T-cell (primary cell): Measurements from ENCODE around the gene ACAT2. TPM values are rescaled to one million over a fixed set of nuclear protein-coding genes. Genes with fewer than 3 reads are reported as not detected.

Source experiments
- ATAC-seq, 4 experiments: fragments of 200-7000 bp in 3 of 4; fragments of 150-1000 bp in 1 of 4; cut with Tn5 transposase; replicated peaks in 1 of 4; 1 replicate in 3 of 4; 2 replicates in 1 of 4; pipeline ENCODE4 v1.10.0; 2021; ENCODE audit warnings: moderate library complexity in 3 of 4, mild to moderate bottlenecking in 2 of 4, moderate number of reproducible peaks in 1 of 4
- CTCF ChIA-PET, 2 donors: fragments of 300-600 bp; sonication (Branson Sonifier 250); formaldehyde crosslinking; loops; one replicate each; lab custom pipeline; 2022; ENCODE audit warnings: antibody characterized with exemption in 2 of 2; lab: Charles Lee
- POLR2A ChIA-PET, 2 donors: fragments of 300-600 bp; sonication (Branson Sonifier 250); formaldehyde crosslinking; loops; one replicate each; lab custom pipeline; 2022; ENCODE audit warnings: antibody characterized with exemption in 2 of 2; lab: Charles Lee
- DNase-seq, 35 experiments: peaks; one replicate each; pipeline versions ENCODE4 v3.0.0 to v3.0.0-alpha.2; 2013 to 2023
- H3K27ac ChIP-seq: one replicate; pipeline ENCODE4 v1.5.1; 2013; ENCODE audit warnings: low read length
- H3K27me3 ChIP-seq, 2 experiments: replicated peaks in 1 of 2; 1 replicate in 1 of 2; 2 replicates in 1 of 2; pipeline versions ENCODE4 v1.6.1 to v1.7.0; 2013; ENCODE audit warnings: low read length in 1 of 2, mixed read lengths in 1 of 2; ENCODE audit not compliant: control insufficient read depth in 2 of 2, insufficient read depth in 2 of 2; ENCODE audit errors: extremely low read depth in 1 of 2
- H3K36me3 ChIP-seq, 2 donors: 1 replicate in 1 of 2; 2 replicates in 1 of 2; pipeline versions ENCODE4 v1.6.1 to v1.7.0; 2013; ENCODE audit warnings: low read length in 1 of 2; ENCODE audit not compliant: control insufficient read depth in 2 of 2, insufficient read depth in 1 of 2; ENCODE audit errors: extremely low read depth in 1 of 2
- H3K4me1 ChIP-seq, 2 experiments: 1 replicate in 1 of 2; 2 replicates in 1 of 2; pipeline versions ENCODE4 v1.6.1 to v1.7.0; 2013; ENCODE audit warnings: low read length in 2 of 2, mixed read lengths in 1 of 2; ENCODE audit not compliant: insufficient read depth in 2 of 2, control insufficient read depth in 1 of 2; ENCODE audit errors: extremely low read depth in 1 of 2
- H3K4me3 ChIP-seq, 2 donors: 1 replicate in 1 of 2; 2 replicates in 1 of 2; pipeline versions ENCODE4 v1.5.1 to v1.7.0; 2013; ENCODE audit warnings: mild to moderate bottlenecking in 2 of 2, low read length in 1 of 2, moderate library complexity in 1 of 2; ENCODE audit not compliant: control insufficient read depth in 1 of 2; ENCODE audit errors: extremely low read depth in 1 of 2
- H3K9me3 ChIP-seq: 2 replicates; pipeline ENCODE4 v1.7.0; 2013
- H3K27ac Mint-ChIP-seq, 2 donors: one replicate each; pipeline ENCODE4 v1.8.0; 2020 to 2021; ENCODE audit warnings: mild to moderate bottlenecking in 2 of 2, mixed read lengths in 2 of 2
- H3K27me3 Mint-ChIP-seq, 2 donors: one replicate each; pipeline ENCODE4 v1.8.0; 2021 to 2022; ENCODE audit warnings: mixed read lengths in 2 of 2
- H3K36me3 Mint-ChIP-seq: one replicate; pipeline ENCODE4 v1.8.0; 2021; ENCODE audit warnings: mixed read lengths
- H3K4me1 Mint-ChIP-seq, 3 donors: one replicate each; pipeline ENCODE4 v1.8.0; 2020 to 2022; ENCODE audit warnings: mixed read lengths in 3 of 3, mild to moderate bottlenecking in 1 of 3
- H3K4me3 Mint-ChIP-seq, 3 donors: one replicate each; pipeline ENCODE4 v1.8.0; 2020 to 2022; ENCODE audit warnings: mild to moderate bottlenecking in 3 of 3, mixed read lengths in 3 of 3, moderate library complexity in 3 of 3
- H3K9me3 Mint-ChIP-seq, 3 donors: one replicate each; pipeline ENCODE4 v1.8.0; 2020 to 2022; ENCODE audit warnings: mixed read lengths in 3 of 3
- WGBS: methylation state at CpG from one replicate; pipeline ENCODE4 v1.1.5; 2013; ENCODE audit warnings: missing lambda C conversion rate; ENCODE audit not compliant: insufficient coverage; 5-methylcytosine and 5-hydroxymethylcytosine counted together
- total RNA-seq, 35 experiments: library from RNA in 6 of 35; stranded (reverse) in 6 of 35; fragments of 120-200 nt in 1 of 35; gene quantifications; one replicate each; pipeline versions ENCODE4 v1.2.1 to v1.2.4 and lab custom pipeline; 2013 to 2026

The ACAT2 gene
- total RNA-seq, 5 donors from 2014 or later (not counting 1 experiment from before 2014, with no cell fraction given): 21.5 to 28.2 (median 27.4) TPM

- peaks cover 44% of the 10 kb centered on the region for H3K36me3 Mint-ChIP-seq
Observed at GRCh38 chr6:159788276-159788675, 26.4 kb downstream of the ACAT2 start.

DNA sequence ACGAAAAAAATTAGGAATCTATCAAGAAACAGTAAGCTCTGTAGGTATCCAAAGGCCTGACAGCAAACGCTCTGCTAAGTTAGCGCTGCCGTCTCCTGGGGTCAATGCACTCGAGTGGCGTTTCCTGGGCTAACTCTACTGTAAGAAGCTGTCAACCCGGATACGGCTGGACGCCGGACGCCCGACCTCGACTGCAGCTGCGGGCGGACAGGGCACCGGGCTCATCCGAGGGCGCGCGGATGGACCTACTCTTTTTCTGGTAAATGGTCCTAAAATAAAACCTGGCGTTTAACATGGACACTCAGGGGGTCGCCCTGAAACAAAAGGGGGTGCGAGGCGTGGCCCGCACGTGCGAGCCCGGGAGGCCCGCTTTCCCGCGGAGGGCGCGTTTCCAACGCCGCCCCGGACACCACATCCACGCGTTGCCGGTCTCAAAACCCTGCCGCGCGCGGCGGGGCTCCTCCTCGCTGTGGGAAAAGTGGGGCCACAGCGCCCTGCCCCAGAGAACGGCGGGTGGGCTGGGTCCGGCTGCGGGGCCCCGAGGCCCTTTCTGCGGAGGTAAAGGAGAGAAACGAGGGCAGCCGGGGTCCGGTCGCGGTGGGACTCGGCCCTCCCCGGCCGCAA, 27.0 kb downstream of the ACAT2 start:
- no peaks in the 10 kb centered on the region for H3K9me3 ChIP-seq
- Mint-ChIP-seq H3K36me3 (peaks cover 42% of the 10 kb centered on the region), H3K4me1 (peaks cover 48 to 66% (median 63%) of the 10 kb centered on the region in 3 donors), H3K4me3 (peak overlapping the region; percentile 96 to 99 (median 98)), H3K27ac (peak overlapping the region; percentile 77 to 90), H3K27me3 (no peaks in the 10 kb centered on the region), H3K9me3 (no peaks in the 10 kb centered on the region)
- ATAC-seq (no peak), DNase-seq (peak in 18 of 35 experiments; percentile 3 to 39 (median 10))
- POLR2A ChIA-PET: interaction anchor here (0.8 to 1.8 kb wide), 4 partner anchors 56 to 1703 kb away, joined by 4 to 14 read pairs (median 8); partner anchors contain the start of gene WTAP (in 2 of the 2)
- H3K4me1 ChIP-seq: peaks cover 25 to 31% of the 10 kb centered on the region in 2 experiments
- under 1% methylated on average over 60 of the region's 60 CpGs for WGBS
- peaks cover 3 to 53% of the 10 kb centered on the region in 2 donors for H3K36me3 ChIP-seq
- no peaks in the 10 kb centered on the region for H3K27me3 ChIP-seq
- CTCF ChIA-PET: interaction anchor here (0.6 to 1.2 kb wide), 6 partner anchors 15 to 96 kb away, joined by 3 to 6 read pairs (median 4); partner anchors contain the start of genes SOD2 (in 1 of the 2) and WTAP (in 1 of the 2)
- peak overlapping the region; percentile 96 for H3K4me3 ChIP-seq
- H3K27ac ChIP-seq: peak overlapping the region; percentile 96

More at GRCh38 chr6:159788276-159788675, 26.4 kb downstream of the ACAT2 start:
- ATAC-seq (no peak), DNase-seq (peak in 6 of 35 experiments; percentile 1 to 27 (median 6))
- WGBS: 28% methylated on average over 4 of the region's 15 CpGs
- H3K27me3 ChIP-seq: no peaks in the 10 kb centered on the region
- peaks cover under 1 to 55% of the 10 kb centered on the region in 2 donors for H3K36me3 ChIP-seq
- Mint-ChIP-seq H3K27ac (peak overlapping the region; percentile 77 to 90), H3K27me3 (no peaks in the 10 kb centered on the region), H3K9me3 (no peaks in the 10 kb centered on the region), H3K4me1 (peaks cover 53 to 67% (median 63%) of the 10 kb centered on the region in 3 donors), H3K4me3 (peak overlapping the region; percentile 96 to 99 (median 98))
- ChIA-PET CTCF (interaction anchor here (0.6 to 1.2 kb wide), 5 partner anchors 14 to 96 kb away, joined by 3 to 6 read pairs (median 4); partner anchors contain the start of genes SOD2 (in 1 of the 2) and WTAP (in 1 of the 2)), POLR2A (interaction anchor here (0.6 to 1.8 kb wide), 2 partner anchors 14 to 55 kb away, joined by 3 to 5 read pairs; no protein-coding TSS in a partner anchor)
- peaks cover 25 to 31% of the 10 kb centered on the region in 2 experiments for H3K4me1 ChIP-seq
- no peaks in the 10 kb centered on the region for H3K9me3 ChIP-seq
- peak overlapping the region; percentile 96 for H3K4me3 ChIP-seq
- H3K27ac ChIP-seq: peak overlapping the region; percentile 96

DNA sequence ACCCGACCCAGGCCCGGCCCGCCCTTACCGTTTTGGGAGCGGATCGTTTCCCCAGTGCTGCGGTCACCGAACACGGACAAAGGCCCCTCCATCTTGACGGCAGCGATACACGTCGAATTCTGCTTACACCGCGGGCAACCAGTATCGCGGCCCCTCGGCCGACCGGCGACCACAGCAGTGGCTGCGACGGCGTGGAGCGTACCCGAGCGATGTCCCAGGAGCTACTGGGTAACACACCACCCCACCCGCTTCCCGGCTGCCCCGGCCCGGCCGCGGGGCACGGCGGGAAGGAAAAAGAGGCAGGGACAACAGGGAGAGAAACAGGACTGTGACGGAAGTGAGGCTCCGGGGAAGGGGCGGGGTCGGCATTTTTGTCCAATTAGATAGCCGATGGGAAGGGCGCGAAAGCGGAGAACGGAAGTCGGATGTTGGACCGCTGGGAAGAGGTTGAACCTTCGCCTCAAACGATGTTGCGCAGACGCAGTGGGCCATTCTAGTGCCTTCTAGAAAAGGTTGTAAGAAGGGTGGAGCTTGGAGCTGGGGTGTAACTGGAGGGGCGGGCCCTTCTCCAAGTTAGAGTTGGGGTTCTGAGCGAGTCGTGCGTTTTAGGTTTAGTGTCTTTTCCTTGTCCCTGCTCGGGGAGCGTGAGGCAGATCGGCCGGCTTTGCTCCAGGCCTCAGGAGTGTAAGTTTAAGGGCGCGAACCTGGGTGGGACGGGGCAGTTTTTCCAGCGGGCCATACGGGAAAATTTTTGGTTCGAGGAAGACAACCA, 27.7 kb downstream of the ACAT2 start, which contains the start of gene TCP1:
Gene TCP1, minus strand, starts transcription at position 226 of the 772 bp plus-strand sequence. Its CDS starts 134 bp downstream, at position 92.
- H3K36me3 ChIP-seq: peaks cover 4 to 54% of the 10 kb centered on the region in 2 donors
- ATAC-seq: peak; percentile 82 to 87 (median 85)
- H3K4me1 ChIP-seq: peaks cover 25 to 31% of the 10 kb centered on the region in 2 experiments

DNA sequence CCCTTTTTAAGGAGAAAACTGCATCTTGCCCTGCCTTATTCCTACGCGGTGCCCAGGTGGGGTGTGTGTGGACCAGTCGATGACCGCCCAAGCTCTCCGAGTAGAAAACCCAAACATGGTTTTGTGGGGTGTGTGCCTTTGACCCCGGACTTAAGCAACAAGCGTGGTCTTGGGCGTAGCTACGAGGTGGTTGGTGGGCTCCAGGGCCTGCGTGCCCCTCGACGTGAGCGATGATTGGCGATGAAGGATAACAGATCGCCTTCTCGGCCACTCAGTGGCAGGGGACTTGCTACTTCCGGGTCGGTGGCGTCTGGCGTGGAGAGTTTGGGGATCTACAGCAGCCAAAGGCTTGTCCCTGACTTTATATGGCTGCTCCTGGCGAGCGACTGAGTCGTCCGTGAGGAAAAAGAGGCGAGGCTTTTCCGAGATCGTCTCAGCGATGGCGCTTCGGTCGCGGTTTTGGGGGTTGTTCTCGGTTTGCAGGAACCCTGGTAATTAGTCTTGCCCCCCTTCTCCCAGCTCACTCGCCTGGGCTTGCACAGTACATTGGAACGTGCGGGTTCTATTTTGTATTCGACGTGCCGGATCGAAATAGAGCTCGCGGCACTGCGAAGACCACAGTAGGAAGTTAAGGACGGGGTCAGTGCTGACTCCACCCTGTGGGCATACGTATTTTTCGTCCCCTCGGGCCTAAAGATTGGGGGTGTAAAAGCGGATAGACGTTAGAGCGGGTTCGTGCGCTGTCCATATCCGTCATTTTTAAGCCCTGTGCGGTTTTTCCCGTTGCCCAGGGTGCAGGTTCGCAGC, 28.5 kb downstream of the ACAT2 start, which contains the start of gene MRPL18:
Gene MRPL18, plus strand, starts transcription at position 319 of the 807 bp plus-strand sequence. Its CDS starts 121 bp downstream, at position 440.
- ChIA-PET CTCF (interaction anchor here (0.5 to 2.4 kb wide), 14 partner anchors 15 to 1506 kb away, joined by 3 to 17 read pairs (median 5); partner anchors contain the start of genes ACAT2 (in 1 of the 2) and WTAP (in 1 of the 2)), POLR2A (interaction anchor here (0.6 to 2.4 kb wide), 22 partner anchors 8 to 1484 kb away, joined by 3 to 24 read pairs (median 4); partner anchors contain the start of genes WTAP (in 2 of the 2), ACAT2 (in 1 of the 2), AGPAT4 (in 1 of the 2) and SOD2 (in 1 of the 2))
- Histone ChIP-seq H3K27ac (peak within 1 kb of the TSS; percentile 96), H3K4me3 (peak within 1 kb of the TSS; percentile 96), H3K27me3 (no peaks in the 10 kb centered on the region), H3K9me3 (no peaks in the 10 kb centered on the region), H3K4me1 (peaks cover 25 to 31% of the 10 kb centered on the region in 2 experiments), H3K36me3 (peaks cover 4 to 46% of the 10 kb centered on the region in 2 donors)
- H3K27ac Mint-ChIP-seq: peak within 1 kb of the TSS; percentile 97 to 99
- under 1% methylated on average over 48 of the region's 56 CpGs for WGBS
- H3K36me3 Mint-ChIP-seq: peaks cover 44% of the 10 kb centered on the region
- no peaks in the 10 kb centered on the region for H3K9me3 Mint-ChIP-seq
- DNase-seq (peak; percentile 69 to 94 (median 86)), ATAC-seq (peak; percentile 84 to 88 (median 86))
- peak within 1 kb of the TSS; percentile 96 to 99 (median 98) for H3K4me3 Mint-ChIP-seq
- H3K27me3 Mint-ChIP-seq: no peaks in the 10 kb centered on the region
- peaks cover 58 to 69% (median 63%) of the 10 kb centered on the region in 3 donors for H3K4me1 Mint-ChIP-seq

More for the DNA sequence above, 27.7 kb downstream of the ACAT2 start, which contains the start of gene TCP1:
- Mint-ChIP-seq H3K27ac (peak within 1 kb of the TSS; percentile 97 to 99), H3K4me1 (peaks cover 55 to 70% (median 66%) of the 10 kb centered on the region in 3 donors), H3K4me3 (peak within 1 kb of the TSS; percentile 96 to 99 (median 98)), H3K27me3 (no peaks in the 10 kb centered on the region), H3K9me3 (no peaks in the 10 kb centered on the region), H3K36me3 (peaks cover 46% of the 10 kb centered on the region)
- CTCF ChIA-PET: interaction anchor here in 1 of 2 donors (0.5 to 2.4 kb wide), 8 partner anchors 15 to 99 kb away, joined by 3 to 17 read pairs (median 6); partner anchors contain the start of genes ACAT2 and WTAP
- POLR2A ChIA-PET: interaction anchor here (0.5 to 2.4 kb wide), 19 partner anchors 9 to 1703 kb away, joined by 3 to 14 read pairs (median 4); partner anchors contain the start of genes WTAP (in 2 of the 2), ACAT2 (in 1 of the 2), AGPAT4 (in 1 of the 2) and SOD2 (in 1 of the 2)
- under 1% methylated on average over 54 of the region's 64 CpGs for WGBS
- DNase-seq: peak; percentile 94 to 100 (median 98)
- H3K27ac ChIP-seq: peak within 1 kb of the TSS; percentile 96
- H3K9me3 ChIP-seq: no peaks in the 10 kb centered on the region
- H3K27me3 ChIP-seq: no peaks in the 10 kb centered on the region
- H3K4me3 ChIP-seq: peak within 1 kb of the TSS; percentile 96
